Activated CD8-positive, alpha-beta memory T cell treated with anti-CD3 and anti-CD28 coated beads for 24 hours (primary cell): ENCODE data around the gene CNR2.
"Not testable (repeated sequence)": the region's sequence is repeated elsewhere in the genome, so short reads cannot be mapped to it uniquely, and the experiment has no call there.

Experiments used
- DNase-seq: peaks from one replicate; pipeline ENCODE4 v3.0.0-alpha.2; 2020

CNR2 gene

DNA sequence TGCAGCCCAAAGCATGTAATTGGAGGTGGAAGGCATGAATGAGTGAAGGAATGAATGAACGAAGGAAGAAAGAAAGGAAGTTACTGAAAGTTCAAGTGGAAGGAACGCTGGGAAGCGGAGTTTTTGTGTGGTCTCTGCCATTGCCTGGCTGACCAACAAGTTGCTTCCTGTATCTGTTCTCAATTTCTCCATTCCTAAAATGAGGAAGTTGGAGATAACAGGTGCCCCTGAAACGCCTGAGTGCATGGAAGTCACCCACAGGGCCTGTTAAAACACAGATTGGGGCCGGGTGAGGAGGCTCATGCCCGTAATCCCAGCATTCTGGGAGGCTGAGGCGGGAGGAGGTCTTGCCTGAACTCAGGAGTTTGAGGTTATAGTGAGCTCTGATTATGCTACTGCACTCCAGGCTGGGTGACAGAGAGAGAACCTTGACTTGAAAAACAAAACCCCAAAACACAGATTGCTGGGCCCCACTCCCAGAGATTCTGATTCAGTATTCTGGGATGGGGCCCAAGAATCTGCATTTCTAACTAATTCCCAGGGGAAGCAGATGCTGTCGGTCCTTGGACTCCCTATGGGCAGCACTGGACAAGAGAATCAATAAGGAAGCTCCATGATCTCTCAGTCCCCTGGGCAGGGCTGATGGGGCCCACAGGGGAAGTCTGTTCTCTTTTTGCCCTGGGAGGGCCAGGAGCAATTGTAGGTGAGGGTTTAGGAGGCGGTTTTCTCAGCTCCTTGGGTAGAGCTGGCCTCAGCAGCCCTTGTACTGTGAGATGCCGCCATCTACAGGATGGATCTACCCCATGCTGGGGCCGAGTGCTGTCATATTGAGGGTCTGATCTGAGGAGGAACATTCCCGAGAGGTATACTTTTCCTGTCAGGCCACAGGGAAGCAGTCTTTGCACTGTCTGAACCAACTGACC, 3.3 kb upstream of the CNR2 start:
- DNase-seq: peak; percentile 73

DNA sequence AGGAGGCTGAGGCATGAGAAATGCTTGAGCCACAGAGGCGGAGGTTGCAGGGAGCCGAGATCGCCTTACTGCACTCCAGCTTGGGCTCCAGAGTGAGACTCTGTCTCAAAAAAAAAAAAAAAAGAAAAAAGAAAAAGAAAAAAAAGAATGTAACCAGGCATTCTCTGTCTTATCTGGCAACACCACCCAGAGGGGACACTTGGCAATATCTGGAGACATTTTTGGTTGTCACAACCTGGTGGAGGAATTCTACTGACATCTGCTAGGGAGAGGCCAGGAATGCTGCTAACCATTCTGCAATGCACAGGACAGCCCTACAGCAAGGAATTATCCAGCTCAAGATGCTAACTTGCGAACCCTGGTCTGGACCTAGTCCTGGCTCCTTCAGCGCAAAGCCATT, 2.3 kb upstream of the CNR2 start:
- DNase-seq: no peak

DNA sequence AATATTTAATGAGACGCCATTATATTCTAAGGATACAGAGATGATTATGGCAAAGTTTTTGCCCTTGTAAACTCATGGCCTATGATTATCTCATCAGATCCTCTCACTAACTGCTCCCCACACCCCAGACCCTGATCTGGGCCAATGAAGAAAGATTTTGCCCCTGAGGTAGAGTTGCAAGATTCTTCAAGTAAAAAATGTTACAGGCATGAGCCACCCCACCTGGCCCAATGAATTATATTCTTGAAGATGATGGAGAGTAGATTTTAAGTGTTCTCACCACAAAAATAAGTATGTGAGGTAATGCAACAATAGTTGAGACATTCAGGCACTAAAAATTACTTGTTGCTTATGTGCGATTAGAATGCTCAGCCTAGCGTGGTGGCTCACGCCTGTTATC, 1.8 kb upstream of the CNR2 start:
- no peak for DNase-seq

DNA sequence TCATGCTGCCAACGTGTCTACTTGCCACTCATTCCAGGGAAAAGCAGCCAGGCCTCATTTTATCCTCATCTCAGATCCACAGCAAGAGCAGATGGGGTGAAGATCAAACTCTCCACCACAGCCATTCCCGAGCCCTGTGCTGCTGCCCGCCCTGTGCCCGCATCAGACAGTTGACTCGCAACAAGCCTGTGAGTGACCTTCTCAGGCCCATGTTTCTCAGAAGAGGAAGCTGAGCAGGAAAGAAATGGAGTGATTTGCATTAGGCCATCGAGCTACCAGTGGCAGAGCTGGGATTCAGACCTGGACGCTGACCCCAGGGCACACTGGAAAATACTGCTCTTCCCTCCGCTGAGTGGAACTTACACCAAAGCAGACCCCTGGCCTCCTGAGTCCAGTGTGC, 1.2 kb downstream of the CNR2 start:
- DNase-seq: no peak

DNA sequence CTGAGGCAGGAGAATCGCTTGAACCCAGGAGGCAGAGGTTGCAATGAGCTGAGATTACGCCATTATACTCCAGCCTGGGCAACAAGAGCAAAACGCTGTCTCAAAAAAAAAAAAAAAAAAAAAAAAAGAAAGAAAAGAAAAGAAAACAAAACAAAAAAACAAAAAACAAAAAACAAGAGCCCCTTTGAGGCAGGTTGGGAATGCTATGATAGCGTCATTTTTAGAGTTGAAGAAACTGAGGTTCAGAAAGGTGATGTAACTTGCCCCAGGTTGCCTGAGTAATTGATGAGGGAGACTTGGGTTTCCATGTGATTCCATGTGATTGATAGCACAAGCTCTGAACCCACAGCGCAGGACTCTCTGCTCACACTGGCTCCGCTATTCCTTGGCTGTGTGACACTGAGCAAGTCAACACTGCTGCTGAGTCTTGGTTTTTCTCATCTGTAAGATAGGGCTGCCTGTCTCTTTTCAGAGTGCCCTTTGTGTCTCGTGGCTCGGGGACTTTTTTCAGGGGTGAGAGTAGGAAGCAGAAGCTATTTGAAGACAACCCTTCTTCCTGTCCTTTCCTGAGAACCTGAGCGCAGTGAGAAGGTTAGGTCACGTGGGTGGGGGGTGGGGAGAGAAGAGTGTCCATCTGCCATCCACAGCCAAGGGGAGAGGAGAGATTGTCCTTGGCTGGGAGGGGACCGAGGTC, 2.5 kb downstream of the CNR2 start:
- DNase-seq: peak; percentile 64

DNA sequence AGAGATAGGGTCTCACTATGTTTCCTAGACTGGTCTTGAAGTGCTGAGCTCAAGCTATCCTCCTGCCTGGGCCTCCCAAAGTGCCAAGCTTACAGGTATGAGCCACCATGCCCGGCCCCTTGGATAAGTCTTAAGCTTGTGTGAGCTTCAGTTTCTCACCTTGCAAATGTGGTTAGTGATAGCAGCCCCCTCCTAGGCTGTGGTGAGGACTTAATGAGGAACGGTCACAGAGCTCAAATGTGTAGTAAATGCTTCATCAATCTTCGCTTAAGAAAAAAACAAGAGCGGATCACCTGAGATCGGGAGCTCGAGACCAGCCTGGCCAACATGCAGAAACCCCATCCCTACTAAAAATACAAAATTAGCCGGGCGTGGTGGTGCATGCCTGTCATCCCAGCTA, 3.0 kb downstream of the CNR2 start:
- no peak for DNase-seq

DNA sequence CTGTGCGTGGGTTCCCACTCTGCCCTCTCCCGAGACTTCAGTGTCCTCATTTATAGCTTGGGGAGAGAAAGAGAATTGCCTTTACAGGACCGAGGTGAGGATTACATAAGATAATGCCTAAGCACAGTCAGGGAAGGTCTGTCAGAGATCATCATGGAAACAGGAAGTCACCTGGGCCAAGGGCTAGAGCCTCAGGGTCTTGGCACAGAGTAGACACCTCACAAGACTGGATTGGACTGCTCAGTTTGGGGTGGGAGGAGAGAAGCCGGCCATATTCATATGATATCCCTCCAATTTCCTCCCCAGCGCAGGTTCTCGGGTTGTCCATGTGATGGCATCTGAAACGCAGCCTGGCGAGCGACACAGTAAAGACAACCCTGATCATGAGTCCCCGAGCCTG, 3.8 kb downstream of the CNR2 start:
- no peak for DNase-seq

DNA sequence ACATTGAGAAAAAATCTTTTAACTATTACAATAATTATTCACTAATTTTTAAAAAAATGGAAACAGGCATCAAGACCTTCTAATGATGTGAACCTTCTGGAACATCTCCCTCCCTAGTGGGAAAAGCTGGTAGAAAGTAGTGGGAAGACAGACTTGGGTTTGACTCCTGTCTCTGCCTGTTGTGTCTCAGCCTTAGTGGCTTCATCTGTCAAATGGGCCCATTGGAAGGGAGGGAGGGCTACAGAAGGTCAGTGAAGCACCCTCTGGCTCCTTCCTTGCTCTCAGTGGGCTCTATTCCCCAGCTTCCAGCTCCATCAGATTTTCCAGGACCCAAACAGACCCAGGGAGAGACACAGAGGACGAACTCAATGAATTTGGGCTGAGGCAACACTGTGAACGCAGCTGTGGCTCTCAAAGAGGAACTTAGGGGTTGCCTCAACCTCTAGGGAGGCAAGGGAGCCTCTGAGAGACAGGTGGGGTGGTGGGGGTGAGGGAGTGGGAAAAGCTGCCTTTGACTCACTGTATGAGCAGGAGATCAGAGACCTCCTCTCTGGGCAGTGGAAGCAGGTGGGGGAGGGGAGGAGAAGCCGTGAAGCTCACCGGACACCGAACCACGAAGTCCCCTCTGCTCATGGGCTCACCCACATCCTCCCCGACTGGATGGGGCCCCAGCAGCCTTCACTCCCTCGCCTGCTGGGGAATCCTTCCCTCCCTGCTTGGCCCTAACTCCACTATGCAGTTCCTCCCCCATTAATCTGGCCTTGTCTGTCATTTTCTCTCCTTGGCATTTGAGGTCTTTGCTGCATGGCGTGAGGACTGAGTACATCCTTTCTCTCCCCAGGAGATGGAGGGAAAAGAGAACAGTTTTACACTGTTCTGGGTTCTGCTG, 4.5 kb downstream of the CNR2 start:
- peak; percentile 66 for DNase-seq

DNA sequence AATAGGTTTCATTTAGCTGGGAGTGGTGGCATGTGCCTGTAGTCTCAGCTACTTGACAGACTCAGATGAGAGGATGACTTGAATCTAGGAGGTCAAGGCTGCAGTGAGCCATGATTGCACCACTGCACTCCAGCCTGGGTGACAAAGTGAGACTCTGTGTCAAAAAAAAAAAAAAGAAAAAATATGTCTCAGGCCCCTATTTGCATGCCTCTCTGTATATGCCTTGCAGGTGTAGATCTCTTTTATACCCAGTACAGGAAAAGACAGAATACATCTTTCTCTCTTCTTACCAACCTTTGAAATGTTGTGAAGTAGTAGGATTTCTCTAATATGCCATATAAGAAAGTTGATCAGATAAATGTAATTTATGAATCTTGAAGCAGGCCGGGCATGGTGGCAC, 6.4 kb downstream of the CNR2 start:
- DNase-seq: no peak

DNA sequence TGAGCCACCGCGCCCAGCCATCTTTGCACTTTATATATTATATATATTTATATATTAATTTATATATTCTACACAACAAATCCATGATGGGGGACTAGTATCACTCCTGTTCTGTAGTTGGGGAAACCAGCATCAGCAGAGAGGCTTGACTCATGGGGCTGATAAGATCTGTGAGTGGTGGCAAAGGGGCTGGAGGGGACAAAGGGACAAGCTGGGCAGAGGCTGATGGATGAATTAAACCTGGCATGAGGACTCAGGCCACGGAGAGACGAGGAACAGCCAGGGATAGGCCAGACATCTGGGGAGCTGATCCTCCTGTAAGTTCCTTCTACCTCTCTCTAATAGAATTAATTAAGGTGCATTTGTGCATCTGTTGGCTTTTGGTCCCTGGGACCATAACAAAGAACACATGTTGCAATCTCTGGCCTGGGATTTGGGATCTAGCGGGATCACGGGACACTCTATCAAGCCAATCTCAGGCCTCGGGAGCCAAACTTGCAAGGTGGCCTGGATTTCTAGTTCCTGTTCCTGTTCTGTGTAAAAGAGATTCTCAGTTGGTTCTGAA, 7.6 kb downstream of the CNR2 start:
- DNase-seq: no peak

DNA sequence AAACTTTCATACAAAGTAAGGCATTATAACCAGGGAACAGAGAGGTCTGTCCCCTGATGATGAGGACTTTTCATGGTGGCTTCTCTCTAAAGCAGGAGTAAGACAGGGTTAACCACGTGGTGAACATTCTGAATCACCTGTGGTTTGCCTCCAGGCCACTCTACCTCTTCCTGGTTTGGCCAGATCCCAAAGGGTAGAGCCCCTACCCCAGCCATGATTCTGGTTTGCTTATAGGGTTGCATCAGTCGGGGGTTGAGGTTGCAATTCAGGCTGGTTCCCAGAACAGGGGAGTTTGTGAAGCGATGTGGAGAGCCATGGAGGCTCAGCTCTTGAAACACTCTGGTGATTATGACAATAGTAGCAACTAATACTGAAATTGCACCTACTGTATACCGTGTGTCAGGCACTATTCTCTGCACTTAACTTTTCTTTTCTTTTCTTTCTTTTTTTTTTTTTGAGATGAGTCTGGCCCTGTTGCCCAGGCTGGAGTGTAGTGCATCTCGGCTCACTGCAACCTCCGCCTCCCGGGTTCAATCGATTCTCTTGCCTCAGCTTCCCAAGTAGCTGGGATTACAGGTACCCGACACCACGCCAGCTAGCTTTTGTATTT, 8.3 kb downstream of the CNR2 start:
- DNase-seq: no peak

DNA sequence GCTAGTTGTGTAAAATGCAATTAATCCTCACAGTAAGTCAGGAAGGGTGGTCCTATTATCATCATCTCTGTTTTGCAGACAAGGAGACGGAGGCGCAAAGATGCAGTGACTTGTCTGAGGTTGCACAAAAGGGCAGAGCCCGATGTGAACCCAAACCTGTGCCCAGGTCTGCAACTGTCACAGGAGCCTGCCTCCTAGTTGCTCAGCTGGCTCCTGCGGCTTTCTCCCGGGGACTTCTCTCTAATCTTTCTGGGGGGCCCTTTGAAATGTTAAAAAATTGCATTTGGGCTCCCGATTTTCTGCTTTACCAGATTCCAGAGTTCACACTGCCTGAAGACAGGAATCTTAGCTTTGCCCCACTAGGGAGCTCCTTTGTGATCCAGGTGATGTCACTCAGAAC, 9.4 kb downstream of the CNR2 start:
- no peak for DNase-seq

DNA sequence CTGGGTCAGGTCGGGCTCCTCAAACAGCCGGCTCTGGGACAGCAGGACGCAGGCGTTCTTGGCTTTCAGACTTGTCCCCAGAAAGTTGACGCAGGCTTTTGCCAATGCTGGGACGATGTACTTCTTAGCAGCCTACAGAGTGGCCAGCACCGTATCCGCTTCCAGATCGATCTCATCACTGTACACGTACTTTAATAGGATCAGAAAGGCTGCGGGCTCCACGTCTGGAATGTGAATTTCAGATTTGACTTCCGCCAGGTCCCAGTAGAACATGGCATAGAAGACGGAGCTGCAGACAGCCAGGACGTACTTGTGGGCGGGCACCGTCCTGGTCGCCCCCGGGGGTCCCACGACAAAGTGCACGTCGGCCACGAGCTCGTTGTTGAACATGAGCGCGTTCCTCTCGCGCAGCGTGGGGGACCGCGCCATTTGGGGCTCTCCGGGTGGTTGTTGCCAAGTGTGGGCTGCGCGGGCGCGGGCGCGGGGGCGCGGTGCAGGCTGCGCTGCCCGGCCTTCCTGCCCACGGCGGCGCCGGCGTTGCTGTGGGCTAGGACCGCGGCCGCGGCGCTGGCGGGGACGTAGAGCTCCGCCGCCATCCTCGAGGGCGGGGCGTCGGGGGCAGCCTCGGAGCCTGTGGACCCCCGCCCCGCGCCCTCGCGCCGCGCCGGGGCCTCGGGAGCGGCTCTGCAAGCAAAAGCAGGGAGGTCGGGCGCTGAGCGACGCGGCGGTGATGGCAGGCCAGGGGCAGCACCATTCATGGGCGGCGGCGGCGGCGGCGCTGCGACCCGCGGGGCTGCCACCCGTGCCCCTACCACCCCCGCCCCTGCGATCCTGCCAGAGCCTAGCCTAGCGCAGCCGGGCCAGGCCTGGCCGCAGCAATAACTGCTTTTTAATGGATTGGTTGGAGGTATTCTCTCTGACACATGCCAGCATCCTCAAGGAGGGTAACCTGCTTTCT, 10.6 kb downstream of the CNR2 start:
- no peak for DNase-seq

DNA sequence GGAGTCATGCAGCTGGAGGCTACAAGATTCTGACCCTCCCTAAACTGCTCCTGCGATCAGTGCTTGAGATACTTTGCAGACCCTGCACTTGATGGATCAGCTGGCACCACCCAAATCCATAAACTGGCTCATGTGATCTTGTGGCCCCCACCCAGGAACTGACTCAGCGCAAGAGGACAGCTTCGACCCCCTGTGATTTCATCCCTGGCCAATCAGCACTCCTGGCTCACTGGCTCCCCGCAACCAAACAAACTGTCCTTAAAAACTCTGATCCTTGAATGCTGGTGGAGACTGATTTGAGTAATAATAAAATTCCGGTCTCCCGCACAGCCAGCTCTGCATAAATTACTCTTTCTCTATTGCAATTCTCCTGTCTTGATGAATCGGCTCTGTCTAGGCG, 13.1 kb downstream of the CNR2 start:
- DNase-seq: not testable (repeated sequence)

DNA sequence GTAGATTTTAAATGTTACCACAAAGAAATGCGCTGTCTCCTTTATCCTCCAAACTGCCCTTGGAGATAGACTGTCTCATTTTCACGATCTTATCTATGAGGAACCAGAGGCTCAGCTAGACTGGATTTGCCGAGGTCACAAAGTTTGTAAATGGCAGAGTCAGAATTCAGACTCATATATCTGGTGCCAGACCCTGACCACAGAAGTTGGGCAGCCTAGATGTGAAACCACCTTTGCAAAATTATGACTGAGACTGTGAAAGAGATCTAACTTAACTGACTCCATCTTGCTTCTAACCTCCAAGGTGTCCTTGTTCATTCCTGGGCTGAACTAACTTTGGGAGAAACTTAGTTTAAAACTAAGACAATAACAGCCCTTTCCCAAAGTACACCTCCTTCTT, 14.1 kb downstream of the CNR2 start:
- DNase-seq: no peak

DNA sequence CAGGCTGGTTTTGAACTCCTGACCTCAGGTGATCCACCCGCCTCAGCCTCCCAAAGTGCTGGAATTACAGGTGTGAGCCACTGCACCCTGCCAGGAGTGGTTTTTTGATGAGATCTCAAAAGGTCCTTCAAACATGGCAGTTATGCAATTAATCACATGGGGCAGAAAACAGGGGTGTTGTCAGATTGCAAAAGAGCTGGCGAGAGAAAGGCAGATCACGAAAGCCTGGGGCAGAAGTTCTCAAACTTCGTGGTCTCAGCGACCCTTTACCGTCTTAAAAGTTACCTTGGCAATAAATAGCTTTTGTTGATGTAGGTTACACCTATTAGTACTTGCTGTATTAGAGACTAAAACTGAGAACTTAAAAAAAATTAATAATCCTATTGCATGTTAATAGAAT, 16.1 kb downstream of the CNR2 start:
- DNase-seq: no peak

DNA sequence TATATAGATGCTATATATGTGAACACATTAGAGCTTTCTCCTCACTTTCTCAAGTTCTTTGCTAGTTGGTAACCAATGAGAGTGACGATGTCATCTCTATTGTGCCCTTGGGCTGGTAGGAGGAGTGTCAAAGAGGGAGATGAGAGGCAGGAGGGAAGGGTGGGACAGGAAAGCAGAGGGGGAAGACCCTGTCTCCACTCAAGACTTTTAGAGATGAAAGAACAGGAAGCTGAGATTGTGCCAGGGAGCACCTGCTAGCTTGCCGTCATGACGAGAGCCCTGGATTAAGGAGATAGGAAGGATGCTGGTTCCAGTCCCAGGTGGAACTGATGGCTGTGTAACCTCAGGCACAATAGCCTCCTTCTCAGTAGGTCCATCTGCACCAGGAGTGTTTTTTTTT, 16.7 kb downstream of the CNR2 start:
- no peak for DNase-seq

DNA sequence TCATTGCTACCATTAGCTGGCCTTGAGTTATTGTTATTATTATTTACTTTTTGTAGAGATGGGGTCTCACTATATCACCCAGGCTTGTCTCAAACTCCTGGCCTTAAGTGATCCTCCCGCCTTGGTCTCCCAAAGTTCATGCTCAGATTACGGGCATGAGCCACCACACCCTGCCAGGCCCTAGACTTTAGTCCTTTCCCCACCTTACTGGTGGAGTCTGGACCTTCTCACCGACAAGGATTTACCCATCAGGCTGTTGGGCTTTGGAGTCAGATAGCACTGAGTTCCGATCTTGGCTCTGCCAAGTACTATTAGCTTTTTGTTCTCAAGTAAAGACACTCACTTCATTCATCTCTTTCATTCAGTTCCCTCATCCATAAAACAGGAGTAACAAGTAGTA, 17.2 kb downstream of the CNR2 start:
- DNase-seq: no peak

DNA sequence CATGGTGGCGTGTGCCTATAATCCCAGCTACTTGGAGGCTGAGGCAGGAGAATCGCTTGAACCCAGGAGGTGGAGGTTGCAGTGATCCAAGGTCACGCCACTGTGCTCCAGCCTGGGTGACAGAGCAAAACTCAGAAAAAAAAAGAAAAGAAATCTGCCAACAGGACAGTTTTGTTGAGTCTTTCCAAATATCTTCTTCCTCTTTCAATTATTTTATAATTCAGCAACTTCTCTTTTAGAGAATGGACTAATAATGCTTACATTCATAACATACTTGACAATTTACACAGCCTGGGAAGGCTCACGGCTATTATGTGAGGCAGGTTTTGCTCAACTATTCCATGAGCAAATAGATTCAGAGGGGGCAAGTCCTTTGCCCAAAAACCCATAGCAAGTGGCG, 18.1 kb downstream of the CNR2 start:
- DNase-seq: no peak

DNA sequence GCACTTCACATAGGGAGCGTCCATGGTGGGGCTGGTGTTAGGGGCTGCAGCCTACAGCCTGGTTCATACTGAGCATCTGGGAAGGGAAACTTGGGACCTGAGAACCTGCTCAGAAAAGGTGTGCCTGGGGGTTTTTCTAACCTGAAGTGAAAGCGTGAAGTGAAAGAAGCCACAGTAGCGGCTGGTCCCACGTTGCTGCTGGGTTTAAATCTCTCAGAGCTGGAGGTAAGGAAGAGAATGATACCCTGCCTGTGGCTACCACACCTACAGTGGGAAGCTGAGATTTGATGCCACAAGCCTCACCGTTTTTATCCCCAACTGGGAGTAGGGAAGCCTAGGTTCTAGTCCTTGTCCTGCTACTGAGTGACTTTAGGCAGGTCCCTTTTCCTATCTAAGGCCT, 24.1 kb downstream of the CNR2 start:
- DNase-seq: no peak

DNA sequence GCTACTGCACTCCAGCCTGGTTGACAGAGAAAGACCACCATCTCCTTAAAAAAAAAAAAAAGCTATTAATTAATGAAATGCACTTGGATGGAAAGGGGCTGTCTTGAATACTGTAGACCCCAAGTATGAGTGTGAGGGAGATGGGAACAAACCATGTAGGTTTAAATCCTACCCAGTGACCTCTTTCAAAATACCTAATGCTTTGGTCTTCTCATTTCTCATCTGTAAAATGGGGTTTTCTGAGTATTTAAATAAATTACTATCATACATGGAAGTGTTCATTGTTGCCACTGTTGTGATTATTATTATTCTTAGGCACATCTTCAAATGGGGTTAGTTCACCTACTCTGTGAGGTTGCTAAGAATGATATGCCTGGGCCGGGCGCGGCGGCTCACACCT, 27.9 kb downstream of the CNR2 start:
- DNase-seq: no peak

DNA sequence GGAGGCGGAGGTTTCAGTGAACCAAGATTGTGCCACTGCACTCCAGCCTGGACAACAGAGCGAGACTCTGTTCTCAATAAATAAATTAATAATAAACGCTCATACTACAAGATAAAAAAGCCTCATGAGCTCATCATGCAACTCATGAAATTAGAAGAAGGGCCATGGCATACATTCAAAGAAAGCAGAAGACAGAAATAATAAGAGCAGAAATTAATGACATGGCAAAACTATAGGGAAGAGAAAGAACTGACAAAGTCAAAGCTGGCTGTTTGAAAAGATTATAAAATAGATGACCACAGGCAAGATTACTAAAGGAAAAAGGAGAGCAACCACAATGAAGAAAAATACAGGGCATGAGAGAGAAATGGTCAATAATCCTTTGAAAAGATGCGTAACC, 30.4 kb downstream of the CNR2 start:
- DNase-seq: no peak
